CD4-positive, alpha-beta T cell treated with Interleukin-4 for 4 hours (primary cell): ENCODE measurements around the gene APH1B.
"Not testable (repeated sequence)": the region's sequence is repeated elsewhere in the genome, so short reads cannot be mapped to it uniquely, and the experiment has no call there.

Experiments used
- DNase-seq: peaks from one replicate; pipeline ENCODE4 v3.0.0-alpha.2; 2020

Gene APH1B

GRCh38 chr15:63277038-63277892, at the start of gene APH1B:
APH1B (plus strand) TSS chr15:63277605; CDS start chr15:63277624, 19 bp downstream.
- peak; percentile 77 for DNase-seq

DNA sequence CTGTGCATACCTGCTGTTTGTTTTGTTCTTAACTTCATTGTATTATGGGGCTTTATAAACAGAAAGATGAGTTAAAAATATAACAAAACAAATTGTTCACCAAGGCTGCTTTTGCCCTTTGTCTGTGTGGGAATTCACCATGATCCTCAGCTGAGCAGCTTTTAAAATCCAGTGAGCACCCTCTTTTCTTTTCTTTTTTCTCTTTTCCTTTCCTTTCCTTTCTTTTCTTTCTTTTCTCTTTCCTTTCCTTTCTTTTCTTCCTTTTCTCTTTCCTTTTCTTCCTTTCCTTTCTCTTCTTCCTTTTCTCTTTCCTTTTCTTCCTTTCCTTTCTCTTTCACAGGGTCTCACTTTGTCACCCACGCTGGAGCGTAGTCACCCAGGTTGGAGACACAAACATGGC, 49.7 kb upstream of the APH1B start:
- no peak for DNase-seq

DNA sequence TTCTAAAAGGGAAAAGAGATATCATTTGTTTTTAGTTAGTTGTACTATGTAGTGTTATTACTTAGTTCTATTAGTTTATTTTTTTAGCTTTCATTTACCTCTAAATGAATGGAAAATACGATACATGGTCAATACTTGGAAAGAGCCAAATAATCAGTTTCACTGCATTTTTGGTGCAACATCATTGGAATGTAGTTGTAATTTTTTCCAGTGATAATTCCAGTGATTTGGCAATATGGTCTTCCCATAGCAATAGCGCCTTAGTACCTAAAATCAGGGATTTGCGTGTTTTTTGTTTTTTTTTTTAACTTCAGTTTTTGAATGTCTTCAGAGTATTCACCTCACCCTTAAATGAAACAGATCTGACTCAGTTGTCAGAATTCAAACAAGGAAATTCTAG, 46.2 kb upstream of the APH1B start:
- DNase-seq = no peak

DNA sequence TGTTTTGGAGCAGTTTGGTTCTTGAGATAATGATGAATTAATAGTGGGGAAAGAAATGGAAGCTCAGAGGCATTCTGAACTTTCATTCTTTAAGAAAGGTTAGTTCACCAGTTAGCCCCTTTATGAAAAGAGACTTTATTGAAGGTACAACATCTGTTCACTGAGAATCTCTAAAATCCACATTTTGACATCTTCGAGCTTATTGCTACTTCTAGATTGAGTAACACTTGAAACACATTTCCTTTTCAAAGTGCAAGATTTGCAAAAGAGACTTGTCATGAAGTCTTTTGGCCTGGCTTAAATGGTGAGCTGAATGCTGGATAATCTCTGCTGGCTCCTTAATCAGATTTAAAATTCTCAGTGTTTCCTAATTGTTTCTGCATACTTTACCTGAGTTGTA, 45.7 kb upstream of the APH1B start:
- no peak for DNase-seq

DNA sequence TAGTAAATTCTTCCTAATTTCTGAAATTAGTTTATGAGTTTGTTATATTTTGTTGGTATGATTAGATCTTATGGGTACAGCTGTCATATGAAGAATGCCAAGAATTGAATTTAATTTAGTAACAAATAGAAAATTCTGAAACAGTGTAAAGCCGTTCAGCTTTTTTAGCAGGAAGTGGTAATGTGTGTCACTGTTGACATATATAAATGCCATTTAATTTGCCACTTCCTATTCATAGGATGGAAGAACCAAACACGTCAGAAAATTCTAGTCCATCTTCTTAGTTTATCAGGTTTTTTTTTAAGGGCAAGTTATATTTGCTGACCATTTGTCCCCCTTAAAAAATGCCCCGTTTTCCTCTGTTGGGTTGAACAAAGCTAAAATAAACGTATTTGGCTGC, 45.0 kb upstream of the APH1B start:
- peak; percentile 58 for DNase-seq

DNA sequence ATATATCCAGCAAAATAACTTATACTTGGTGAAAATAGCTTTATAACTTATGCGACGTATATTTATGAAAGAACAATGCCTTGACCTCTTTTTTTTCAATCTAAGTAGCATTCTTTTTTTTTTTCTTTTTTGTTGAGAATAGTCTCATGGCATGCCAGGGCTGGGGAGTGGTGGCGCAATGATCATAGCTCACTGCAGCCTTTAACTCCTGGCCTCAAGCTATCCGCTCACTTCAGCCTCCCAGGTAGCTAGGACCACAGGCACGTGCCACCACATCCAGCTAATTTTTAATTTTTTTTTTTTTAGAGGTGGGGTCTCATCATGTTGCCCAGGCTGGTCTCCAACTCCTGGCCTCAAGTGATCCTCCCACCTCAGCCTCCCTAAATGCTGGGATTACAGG, 44.5 kb upstream of the APH1B start:
- DNase-seq = no peak

DNA sequence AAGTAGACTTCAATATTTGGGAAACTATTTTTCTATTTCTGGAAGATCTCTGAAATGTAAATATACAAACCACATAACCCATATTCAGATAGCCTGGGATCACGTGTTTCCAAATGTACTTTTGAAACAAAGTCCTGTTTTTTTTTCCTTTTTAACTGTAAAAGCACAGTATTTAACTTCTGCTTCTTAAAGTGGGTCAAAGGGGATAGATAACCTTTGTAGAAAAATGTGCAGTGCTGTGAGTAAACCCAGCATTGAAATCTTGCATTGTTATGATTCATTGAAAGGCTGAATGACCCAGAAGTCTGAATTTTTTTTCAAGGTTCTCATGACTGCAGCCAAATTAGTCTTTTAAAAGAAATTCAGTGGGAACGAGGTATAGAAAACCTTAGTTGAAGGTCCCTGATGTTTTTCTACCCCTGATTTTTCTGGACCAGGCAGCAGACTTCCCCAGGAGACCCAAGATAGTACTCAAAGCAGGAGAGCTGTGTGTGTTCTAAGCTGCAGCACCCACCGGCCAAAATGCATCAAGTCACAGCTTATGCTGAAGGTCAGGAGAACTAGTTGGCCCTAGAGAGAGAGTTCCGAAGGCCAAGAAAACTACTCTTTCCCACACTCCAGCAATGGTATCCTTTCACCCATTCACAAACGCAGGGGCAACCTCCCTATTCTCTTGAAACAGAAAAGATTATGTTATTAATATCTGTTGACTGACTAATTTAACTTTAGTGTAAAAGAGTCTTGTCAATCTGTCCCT, 43.6 kb upstream of the APH1B start:
- DNase-seq = no peak

DNA sequence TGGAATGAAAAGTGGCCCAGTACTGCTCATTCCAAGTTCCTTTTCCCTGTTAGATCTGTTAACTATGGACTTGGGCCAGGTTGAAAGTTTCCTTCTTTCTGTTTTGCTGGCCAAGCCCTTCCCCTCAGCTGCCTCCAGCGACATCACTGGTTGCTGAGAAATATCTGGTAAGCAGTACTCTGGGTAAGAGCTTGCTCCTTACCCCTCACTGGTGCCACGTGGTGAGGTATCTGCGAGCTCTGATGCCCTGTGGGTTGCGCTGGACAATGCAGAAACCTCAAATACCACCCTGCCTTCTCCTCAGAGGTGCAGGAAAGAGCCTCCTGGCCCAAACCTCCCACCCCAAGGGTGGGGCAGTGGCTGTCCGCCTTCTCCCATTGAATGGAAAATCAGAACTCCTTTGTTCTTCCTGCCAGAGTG, 42.9 kb upstream of the APH1B start:
- no peak for DNase-seq

- DNase-seq = no peak
Measured at GRCh38 chr15:63236272-63236671, 41.1 kb upstream of the APH1B start.

GRCh38 chr15:63237086-63237485, 40.3 kb upstream of the APH1B start:
- not testable (repeated sequence) for DNase-seq

DNA sequence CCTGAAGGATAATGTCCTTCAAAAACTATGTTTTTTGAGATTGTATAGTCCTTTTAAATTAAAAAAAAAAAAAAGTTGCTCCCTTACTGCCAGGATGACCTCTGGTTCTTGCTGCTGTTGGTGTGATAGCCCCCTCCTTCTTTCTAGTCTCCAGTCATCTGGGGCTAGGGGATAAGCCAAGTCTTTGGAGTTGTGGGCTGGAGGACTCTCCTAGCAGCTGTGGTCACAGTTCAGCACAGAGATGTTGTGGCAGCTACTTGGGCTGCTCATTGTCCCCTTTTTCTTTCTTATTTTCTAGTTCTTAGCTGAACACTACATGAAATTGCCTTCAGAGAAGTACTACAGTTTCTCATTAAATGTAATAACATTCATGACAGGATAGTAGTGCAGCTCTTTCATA, 39.2 kb upstream of the APH1B start:
- no peak for DNase-seq

DNA sequence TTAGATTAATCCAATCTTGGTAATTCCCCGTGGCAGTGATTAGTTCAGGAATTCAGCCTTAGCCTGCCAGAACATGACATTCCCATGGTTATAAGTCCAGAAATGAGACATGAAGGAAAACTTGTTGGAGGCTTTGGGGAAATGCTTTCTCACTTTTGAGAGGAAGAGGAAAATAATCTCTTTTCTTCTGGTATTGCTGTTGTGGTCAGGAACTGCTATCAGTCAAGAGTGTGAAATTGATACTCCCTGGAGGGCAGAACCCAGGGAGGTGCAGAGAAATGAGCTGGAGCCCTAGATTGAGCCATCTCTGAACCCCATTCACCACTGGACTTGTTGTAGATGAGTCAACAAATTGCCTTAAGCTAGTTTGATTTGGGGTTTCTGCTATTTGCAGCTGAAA, 38.6 kb upstream of the APH1B start:
- peak; percentile 17 for DNase-seq

GRCh38 chr15:63240109-63240508, 37.3 kb upstream of the APH1B start:
- DNase-seq = no peak

GRCh38 chr15:63241316-63241715, 36.1 kb upstream of the APH1B start:
- DNase-seq = no peak

GRCh38 chr15:63243101-63243500, 34.3 kb upstream of the APH1B start:
- DNase-seq = no peak

GRCh38 chr15:63243776-63244175, 33.6 kb upstream of the APH1B start:
- no peak for DNase-seq

DNA sequence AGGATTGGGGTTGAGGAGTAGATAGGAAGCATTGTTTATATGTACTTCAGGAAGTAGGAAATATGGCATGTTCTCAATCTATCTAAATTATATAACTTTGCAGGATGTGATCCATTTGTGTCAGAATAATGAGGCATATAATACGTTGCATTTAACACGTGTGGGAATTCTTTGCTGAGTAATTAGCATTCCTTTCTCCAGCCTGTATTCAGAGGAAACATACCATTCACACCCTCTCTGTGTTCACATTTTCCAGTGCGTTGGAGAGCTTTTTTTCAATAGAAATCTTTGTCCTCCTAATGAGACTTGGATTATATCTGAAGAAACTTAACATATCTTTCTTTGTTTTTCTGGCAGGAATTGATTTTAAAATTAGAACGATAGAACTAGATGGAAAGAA, 33.0 kb upstream of the APH1B start:
- DNase-seq = no peak

GRCh38 chr15:63244976-63245645, 32.3 kb upstream of the APH1B start:
- peak; percentile 31 for DNase-seq

- DNase-seq = no peak
Measured at GRCh38 chr15:63246691-63247469, 30.5 kb upstream of the APH1B start.

DNA sequence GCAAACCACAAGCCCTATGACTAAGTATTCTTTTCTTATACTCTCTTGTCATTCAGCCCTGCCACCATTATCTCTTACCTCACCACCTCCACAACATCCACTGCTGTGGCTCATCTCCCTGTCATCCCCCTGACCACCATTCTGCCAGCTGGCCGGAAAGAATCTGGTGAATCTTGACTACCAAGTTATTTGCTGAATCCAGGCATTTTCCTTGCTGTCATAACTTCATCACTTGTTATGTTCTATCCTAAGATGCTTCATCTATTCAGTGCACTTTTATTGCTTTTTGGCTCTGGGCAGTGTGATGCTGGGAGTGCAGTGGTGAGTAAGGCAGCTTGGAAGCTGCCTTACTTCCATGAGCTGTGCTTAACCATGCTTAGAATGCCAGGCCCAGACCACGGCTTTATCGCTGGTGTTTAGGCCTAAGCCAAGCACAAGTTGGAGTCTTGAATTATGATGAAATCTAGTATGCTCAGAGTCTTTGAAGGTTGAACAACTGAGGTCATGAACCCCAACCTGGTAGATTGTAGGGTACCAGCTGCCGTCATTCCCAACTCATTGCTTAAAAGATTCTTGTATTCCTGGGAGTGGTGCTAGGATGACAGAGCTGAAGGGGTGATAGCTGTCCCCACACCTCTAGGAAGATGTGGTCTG, 27.0 kb upstream of the APH1B start:
- no peak for DNase-seq

DNA sequence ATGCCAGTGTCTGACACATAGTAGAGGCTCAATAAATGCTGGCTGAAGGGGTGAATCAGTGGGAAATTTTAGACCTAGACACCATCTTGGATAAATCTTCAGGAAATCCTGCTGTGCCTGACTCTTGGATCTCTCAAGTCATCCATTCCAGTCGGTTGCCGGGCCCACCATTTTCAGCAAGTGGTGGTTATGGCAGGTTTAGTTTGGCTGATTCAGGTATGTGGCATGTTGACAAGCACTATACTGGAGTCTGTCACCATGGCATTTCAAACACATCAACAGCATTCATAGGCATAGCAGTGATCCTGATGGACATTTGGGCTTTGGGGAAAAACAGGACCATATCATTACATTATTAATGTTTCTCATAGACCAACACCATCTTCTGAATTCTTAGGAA, 25.7 kb upstream of the APH1B start:
- DNase-seq = no peak

DNA sequence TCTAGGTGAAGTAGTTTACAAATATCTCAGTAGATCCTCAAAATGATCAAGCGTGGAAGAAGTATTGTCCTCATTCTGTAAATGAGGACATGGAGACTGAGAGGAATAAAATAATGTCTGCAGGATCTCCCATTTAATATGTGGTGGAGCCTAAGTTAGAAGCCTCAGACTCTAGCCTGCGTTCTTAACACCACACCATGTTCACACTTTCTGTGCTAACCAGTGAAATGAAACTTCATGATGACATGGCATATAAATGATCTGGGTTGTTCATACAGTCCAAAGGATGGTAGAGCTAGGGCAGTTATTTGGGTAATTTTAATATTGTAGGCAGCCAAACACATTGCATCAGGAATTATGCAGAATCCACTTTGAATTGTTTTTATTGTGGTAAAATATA, 25.1 kb upstream of the APH1B start:
- DNase-seq = no peak
